Tibial nerve (tissue), 4 donors: Measurements from ENCODE around the gene SRSF1. TPM values are rescaled to one million over a fixed set of nuclear protein-coding genes. Genes with fewer than 3 reads are reported as not detected.

ENCODE experiments used
- DNase-seq, 2 donors: peaks; one replicate each; pipeline ENCODE4 v3.0.0-alpha.2; 2019; ENCODE audit warnings: low spot score in 2 of 2
- H3K27ac ChIP-seq, 4 donors: fragments of 200-600 bp; sonication (generic) in 3 of 4; one replicate each; pipeline ENCODE4 v1.5.1; 2017 to 2019; ENCODE audit warnings: mild to moderate bottlenecking in 1 of 4
- H3K27me3 ChIP-seq, 2 donors: fragments of 200-600 bp; sonication (generic) in 1 of 2; one replicate each; pipeline versions ENCODE4 v1.5.1 to v1.6.0; 2017 to 2019
- H3K36me3 ChIP-seq, 3 donors: fragments of 200-600 bp; sonication (generic); one replicate each; pipeline ENCODE4 v1.5.1; 2018 to 2019
- H3K4me1 ChIP-seq, 4 donors: fragments of 200-600 bp; sonication (generic) in 3 of 4; one replicate each; pipeline ENCODE4 v1.5.1; 2017 to 2019
- H3K4me3 ChIP-seq, 4 donors: fragments of 200-600 bp; sonication (generic) in 3 of 4; one replicate each; pipeline ENCODE4 v1.5.1; 2017 to 2019; ENCODE audit warnings: mild to moderate bottlenecking in 1 of 4, moderate library complexity in 1 of 4
- H3K9me3 ChIP-seq, 4 donors: fragments of 200-600 bp; sonication (generic) in 3 of 4; one replicate each; pipeline ENCODE4 v1.5.1; 2017 to 2019
- EP300 ChIP-seq, 2 donors: sonication (generic); formaldehyde crosslinking; IDR thresholded peaks; one replicate each; pipeline ENCODE4 v1.6.1; 2017; ENCODE audit warnings: antibody characterized with exemption in 2 of 2, mild to moderate bottlenecking in 1 of 2
- POLR2A ChIP-seq, 2 donors: fragments of 450-650 bp; IDR thresholded peaks; one replicate each; pipeline ENCODE4 v1.6.1; 2017; ENCODE audit warnings: antibody characterized with exemption in 2 of 2, mild to moderate bottlenecking in 2 of 2, moderate library complexity in 2 of 2
- WGBS, 2 donors: methylation state at CpG; one replicate each; pipeline ENCODE4 v1.1.5; 2018; 5-methylcytosine and 5-hydroxymethylcytosine counted together
- total RNA-seq, 4 donors: library from RNA; depleted of rRNA; stranded (reverse); fragments of >200 nt; gene quantifications; one replicate each; pipeline ENCODE4 v1.1.0, GENCODE V29; 2016
- TF ChIP-seq, protein P1 (sequence below), 5 experiments: fragments of 200-600 bp in 3 of 5; fragments of 450-650 bp in 2 of 5; sonication (generic) in 3 of 5; IDR thresholded peaks; one replicate each; pipeline ENCODE4 v1.5.1; 2016 to 2019; ENCODE audit warnings: antibody characterized with exemption in 5 of 5, mild to moderate bottlenecking in 3 of 5, moderate library complexity in 2 of 5

SRSF1 gene
- total RNA-seq, 4 donors from 2014 or later = 92.4 to 173 (median 143) TPM

DNA sequence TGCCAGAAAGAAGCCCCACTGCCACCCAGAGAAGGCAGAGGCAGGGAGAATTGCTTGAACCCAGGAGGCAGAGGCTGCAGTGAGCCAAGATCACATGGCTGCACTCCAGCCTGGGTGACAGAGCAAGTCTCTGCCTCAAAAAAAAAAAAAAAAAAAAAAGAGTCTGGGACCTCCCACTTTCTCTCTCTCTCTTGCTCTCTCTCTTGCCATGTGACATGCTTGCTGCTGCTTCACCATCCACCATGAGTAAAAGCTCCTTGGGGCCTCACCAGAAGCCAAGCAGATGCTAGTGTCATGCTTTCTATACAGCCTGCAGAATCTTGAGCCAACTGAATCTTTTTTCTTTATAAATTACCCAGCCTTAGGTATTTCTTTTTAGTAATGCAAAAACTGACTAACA, 21.5 kb upstream of the SRSF1 start:
- H3K27ac ChIP-seq = no peak overlapping the region
- peaks cover 0 to 11% of the 10 kb centered on the region in 2 donors for H3K27me3 ChIP-seq
- TF ChIP-seq POLR2A (IDR thresholded peaks at IDR 0.05) = no peak
- TF ChIP-seq, protein P1, sequence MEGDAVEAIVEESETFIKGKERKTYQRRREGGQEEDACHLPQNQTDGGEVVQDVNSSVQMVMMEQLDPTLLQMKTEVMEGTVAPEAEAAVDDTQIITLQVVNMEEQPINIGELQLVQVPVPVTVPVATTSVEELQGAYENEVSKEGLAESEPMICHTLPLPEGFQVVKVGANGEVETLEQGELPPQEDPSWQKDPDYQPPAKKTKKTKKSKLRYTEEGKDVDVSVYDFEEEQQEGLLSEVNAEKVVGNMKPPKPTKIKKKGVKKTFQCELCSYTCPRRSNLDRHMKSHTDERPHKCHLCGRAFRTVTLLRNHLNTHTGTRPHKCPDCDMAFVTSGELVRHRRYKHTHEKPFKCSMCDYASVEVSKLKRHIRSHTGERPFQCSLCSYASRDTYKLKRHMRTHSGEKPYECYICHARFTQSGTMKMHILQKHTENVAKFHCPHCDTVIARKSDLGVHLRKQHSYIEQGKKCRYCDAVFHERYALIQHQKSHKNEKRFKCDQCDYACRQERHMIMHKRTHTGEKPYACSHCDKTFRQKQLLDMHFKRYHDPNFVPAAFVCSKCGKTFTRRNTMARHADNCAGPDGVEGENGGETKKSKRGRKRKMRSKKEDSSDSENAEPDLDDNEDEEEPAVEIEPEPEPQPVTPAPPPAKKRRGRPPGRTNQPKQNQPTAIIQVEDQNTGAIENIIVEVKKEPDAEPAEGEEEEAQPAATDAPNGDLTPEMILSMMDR (IDR thresholded peaks at IDR 0.05) = no peak
- DNase-seq = no peak
- H3K4me3 ChIP-seq = no peak overlapping the region
- no peaks in the 10 kb centered on the region for H3K36me3 ChIP-seq
- H3K9me3 ChIP-seq = no peaks in the 10 kb centered on the region
- no peaks in the 10 kb centered on the region for H3K4me1 ChIP-seq

GRCh38 chr17:58020401-58020800, 13.4 kb upstream of the SRSF1 start:
- WGBS, 2 donors = 76 to 78% methylated on average over 9 of the region's 9 CpGs
- H3K36me3 ChIP-seq = no peaks in the 10 kb centered on the region
- no peaks in the 10 kb centered on the region for H3K9me3 ChIP-seq
- H3K27ac ChIP-seq = no peak overlapping the region
- TF ChIP-seq, protein P1 (IDR thresholded peaks at IDR 0.05) = no peak
- TF ChIP-seq POLR2A (IDR thresholded peaks at IDR 0.05) (no peak), EP300 (IDR thresholded peaks at IDR 0.05) (no peak)
- H3K27me3 ChIP-seq = no peaks in the 10 kb centered on the region
- H3K4me3 ChIP-seq = no peak overlapping the region
- H3K4me1 ChIP-seq = no peaks in the 10 kb centered on the region
- DNase-seq = no peak

GRCh38 chr17:58019521-58019920, 12.5 kb upstream of the SRSF1 start:
- TF ChIP-seq POLR2A (IDR thresholded peaks at IDR 0.05) = no peak
- no peak overlapping the region for H3K4me3 ChIP-seq
- H3K27me3 ChIP-seq = no peaks in the 10 kb centered on the region
- DNase-seq = no peak
- no peaks in the 10 kb centered on the region for H3K9me3 ChIP-seq
- H3K27ac ChIP-seq = no peak overlapping the region
- H3K4me1 ChIP-seq = no peaks in the 10 kb centered on the region
- no peaks in the 10 kb centered on the region for H3K36me3 ChIP-seq

DNA sequence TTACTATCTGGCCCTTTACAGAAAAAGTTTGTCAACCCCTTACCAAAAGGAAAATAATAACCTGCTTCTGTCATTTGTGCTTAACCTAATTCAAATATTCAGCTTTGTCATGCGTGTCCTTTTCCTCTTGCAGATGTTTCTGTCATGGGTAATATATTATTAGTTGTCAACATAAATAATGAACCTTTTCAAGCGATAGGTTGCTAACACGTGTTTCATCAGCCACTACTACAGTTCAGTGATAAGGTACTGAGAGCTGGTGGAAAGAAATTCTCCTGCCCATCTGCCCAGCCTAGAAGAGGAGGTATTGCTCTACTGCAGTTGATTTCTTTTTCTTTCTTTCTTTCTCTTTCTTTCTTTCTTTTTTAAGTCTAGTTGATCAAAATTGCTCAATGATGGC, 12.0 kb upstream of the SRSF1 start:
- DNase-seq = no peak
- Histone ChIP-seq H3K9me3 (no peaks in the 10 kb centered on the region), H3K27me3 (no peaks in the 10 kb centered on the region), H3K4me1 (no peaks in the 10 kb centered on the region), H3K4me3 (no peak overlapping the region), H3K36me3 (no peaks in the 10 kb centered on the region), H3K27ac (no peak overlapping the region)
- TF ChIP-seq POLR2A (IDR thresholded peaks at IDR 0.05) (no peak), EP300 (IDR thresholded peaks at IDR 0.05) (no peak)
- TF ChIP-seq, protein P1 (IDR thresholded peaks at IDR 0.05) = no peak
- WGBS, 2 donors = 75 to 77% methylated on average over 3 of the region's 3 CpGs

DNA sequence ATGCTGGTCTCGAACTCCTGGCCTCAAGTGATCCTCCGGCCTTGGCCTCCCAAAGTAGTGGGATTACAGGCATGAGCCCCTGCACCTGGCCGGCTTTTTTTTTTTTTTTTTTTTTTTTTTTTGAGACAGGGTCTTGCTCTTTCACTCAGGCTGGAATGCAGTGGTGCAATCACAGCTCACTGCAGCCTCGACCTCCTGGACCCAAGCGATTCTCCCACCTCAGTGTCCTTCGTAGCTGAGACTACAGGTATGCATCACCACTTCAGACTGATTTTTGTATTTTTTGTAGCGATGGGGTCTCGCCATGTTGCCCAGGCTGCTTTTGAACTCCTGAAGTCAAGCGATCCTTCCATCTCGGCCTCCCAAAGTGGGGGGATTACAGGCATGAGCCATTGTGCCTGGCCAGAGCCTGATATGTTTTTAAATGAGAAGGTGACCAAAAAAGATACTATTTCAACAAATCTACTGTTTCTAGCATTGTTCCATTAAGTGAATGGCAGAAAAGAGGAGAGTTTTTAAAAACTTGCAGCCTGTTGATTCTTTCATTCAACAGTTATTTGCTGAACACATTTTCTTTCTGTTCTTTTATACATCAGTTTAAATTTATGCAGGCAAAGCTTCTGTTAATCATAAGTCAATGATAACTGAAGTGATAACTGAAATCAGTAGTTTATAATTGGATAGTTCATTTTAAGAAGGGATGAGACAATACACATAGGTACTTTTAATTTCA, 3.2 kb upstream of the SRSF1 start:
- H3K4me3 ChIP-seq = no peak overlapping the region
- H3K27me3 ChIP-seq = no peaks in the 10 kb centered on the region
- H3K4me1 ChIP-seq = peaks cover 0 to 19% (median 13%) of the 10 kb centered on the region in 4 donors
- H3K27ac ChIP-seq = no peak overlapping the region
- no peak for DNase-seq
- no peak for TF ChIP-seq POLR2A (IDR thresholded peaks at IDR 0.05)
- TF ChIP-seq, protein P1 (IDR thresholded peaks at IDR 0.05) = no peak
- no peak for TF ChIP-seq EP300 (IDR thresholded peaks at IDR 0.05)
- peaks cover 0 to 5% (median 0%) of the 10 kb centered on the region in 3 donors for H3K36me3 ChIP-seq
- 94 to 97% methylated on average over 10 of the region's 10 CpGs for WGBS, 2 donors
- H3K9me3 ChIP-seq = no peaks in the 10 kb centered on the region
